Activated naive CD8-positive, alpha-beta T cell treated with anti-CD3 and anti-CD28 coated beads, Interleukin-2, amount 50 U/mL, for 24 hours (primary cell): ENCODE data around the gene GPN2.

Experiments
- ATAC-seq: fragments of 150-1000 bp; cut with Tn5 transposase; one replicate; pipeline ENCODE4 v1.10.0; 2021
- DNase-seq: peaks from one replicate; pipeline ENCODE4 v3.0.0; 2021
- H3K27ac Mint-ChIP-seq: one replicate; pipeline ENCODE4 v1.8.0; 2021; ENCODE audit warnings: mild to moderate bottlenecking, mixed read lengths
- H3K27me3 Mint-ChIP-seq: one replicate; pipeline ENCODE4 v1.8.0; 2021; ENCODE audit warnings: mixed read lengths
- H3K36me3 Mint-ChIP-seq: one replicate; pipeline ENCODE4 v1.8.0; 2021; ENCODE audit warnings: low read depth, mixed read lengths
- H3K4me1 Mint-ChIP-seq: one replicate; pipeline ENCODE4 v1.8.0; 2021; ENCODE audit warnings: mixed read lengths
- H3K4me3 Mint-ChIP-seq: one replicate; pipeline ENCODE4 v1.8.0; 2021; ENCODE audit warnings: mild to moderate bottlenecking, moderate library complexity, mixed read lengths
- H3K9me3 Mint-ChIP-seq: one replicate; pipeline ENCODE4 v1.8.0; 2021; ENCODE audit warnings: mixed read lengths

GPN2 gene

GRCh38 chr1:26889551-26890466 lies at the start of gene GPN2:
GPN2 (minus strand) TSS chr1:26890283; CDS start chr1:26890096, 187 bp downstream.
- Mint-ChIP-seq H3K4me3 (peak within 1 kb of the TSS; percentile 97), H3K27ac (peak within 1 kb of the TSS; percentile 95), H3K4me1 (peaks cover 31% of the 10 kb centered on the region), H3K27me3 (no peaks in the 10 kb centered on the region), H3K9me3 (no peaks in the 10 kb centered on the region), H3K36me3 (peaks cover 46% of the 10 kb centered on the region)
- ATAC-seq = peak; percentile 97
- DNase-seq = peak; percentile 84

- Mint-ChIP-seq H3K36me3 (peaks cover 56% of the 10 kb centered on the region), H3K4me3 (no peak overlapping the region), H3K9me3 (no peaks in the 10 kb centered on the region), H3K4me1 (peaks cover 3% of the 10 kb centered on the region), H3K27ac (no peak overlapping the region), H3K27me3 (no peaks in the 10 kb centered on the region)
- no peak for ATAC-seq
- DNase-seq = no peak
These were observed 48.6 kb upstream of the GPN2 start for GRCh38 chr1:26938659-26939025.

DNA sequence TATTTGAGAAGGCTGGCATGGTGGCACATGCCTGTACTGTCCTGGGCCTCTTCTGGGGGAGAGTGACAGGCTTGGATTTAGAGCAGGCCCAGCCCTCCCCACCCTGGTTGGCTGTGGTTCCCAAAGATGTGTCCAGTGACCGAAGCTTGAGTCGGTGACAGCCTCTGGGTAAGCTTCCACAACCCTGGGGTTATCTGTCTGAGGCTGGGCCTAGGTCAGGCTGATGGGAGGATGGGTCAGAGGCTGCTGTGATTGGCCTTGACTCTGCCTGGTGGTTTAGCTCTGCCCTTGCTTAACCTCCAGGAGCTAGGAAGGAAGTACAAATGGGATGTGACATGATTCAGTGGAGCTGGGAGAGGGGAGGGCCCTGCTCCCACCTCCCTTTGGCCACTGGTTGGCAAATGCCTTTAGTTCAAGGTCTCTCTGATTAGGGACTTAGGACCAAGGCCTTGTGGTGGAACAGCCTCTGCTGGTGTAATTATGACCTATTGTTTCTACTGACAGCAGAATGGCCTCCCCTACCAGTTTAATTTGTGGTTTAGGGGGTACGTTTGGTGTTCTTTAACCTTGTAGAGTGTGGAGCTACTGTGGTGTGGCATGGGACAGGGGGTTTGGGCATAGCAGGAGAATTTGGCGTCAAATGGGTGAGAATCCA lies 48.0 kb upstream of the GPN2 start:
- no peaks in the 10 kb centered on the region for H3K9me3 Mint-ChIP-seq
- no peak overlapping the region for H3K4me3 Mint-ChIP-seq
- H3K4me1 Mint-ChIP-seq = peaks cover 3% of the 10 kb centered on the region
- no peak for ATAC-seq
- no peak for DNase-seq
- H3K36me3 Mint-ChIP-seq = peaks cover 52% of the 10 kb centered on the region
- H3K27ac Mint-ChIP-seq = no peak overlapping the region
- no peaks in the 10 kb centered on the region for H3K27me3 Mint-ChIP-seq

DNA sequence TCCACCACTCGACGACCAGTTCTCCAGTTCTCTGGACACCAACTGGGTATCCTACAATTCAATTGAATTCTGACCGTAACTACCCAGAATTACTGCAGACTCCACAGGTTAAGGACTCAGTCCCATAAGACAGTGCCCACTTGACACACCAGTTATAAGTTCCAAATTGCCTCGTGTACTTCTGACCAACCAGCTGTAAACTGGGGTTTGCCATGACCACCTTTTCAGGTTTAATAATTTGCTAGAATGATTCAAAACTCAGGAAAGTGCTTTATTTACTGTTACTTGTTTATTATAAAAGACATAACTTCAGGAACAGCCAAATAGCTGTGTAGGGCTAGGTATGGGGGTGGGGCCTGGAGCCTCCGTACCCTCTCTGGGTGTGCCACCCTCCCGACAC lies 46.7 kb upstream of the GPN2 start:
- H3K27ac Mint-ChIP-seq = no peak overlapping the region
- ATAC-seq = no peak
- no peak for DNase-seq
- H3K4me1 Mint-ChIP-seq = peaks cover 8% of the 10 kb centered on the region
- no peak overlapping the region for H3K4me3 Mint-ChIP-seq
- peaks cover 48% of the 10 kb centered on the region for H3K36me3 Mint-ChIP-seq
- no peaks in the 10 kb centered on the region for H3K9me3 Mint-ChIP-seq
- H3K27me3 Mint-ChIP-seq = no peaks in the 10 kb centered on the region

DNA sequence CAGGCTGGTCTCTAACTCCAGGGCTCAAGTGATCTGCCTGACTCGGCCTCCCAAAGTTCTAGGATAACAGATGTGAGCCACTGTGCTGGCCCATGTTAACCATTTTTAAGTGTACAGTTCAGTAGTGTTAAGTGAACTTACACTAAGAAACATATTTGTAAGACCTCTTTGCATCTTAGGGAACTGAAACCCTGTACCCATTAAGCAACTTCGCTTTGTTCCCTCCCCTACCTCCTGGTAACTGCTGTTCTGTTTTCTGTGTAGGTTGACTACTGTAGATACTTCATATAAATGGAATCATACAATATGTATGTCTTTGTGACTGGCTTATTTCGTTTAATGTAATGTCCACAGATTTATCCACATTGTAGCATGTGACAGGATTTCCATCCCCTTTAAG lies 42.4 kb upstream of the GPN2 start:
- H3K4me3 Mint-ChIP-seq = no peak overlapping the region
- H3K9me3 Mint-ChIP-seq = no peaks in the 10 kb centered on the region
- no peaks in the 10 kb centered on the region for H3K27me3 Mint-ChIP-seq
- H3K4me1 Mint-ChIP-seq = peaks cover 8% of the 10 kb centered on the region
- DNase-seq (no peak), ATAC-seq (no peak)
- peaks cover 50% of the 10 kb centered on the region for H3K36me3 Mint-ChIP-seq
- no peak overlapping the region for H3K27ac Mint-ChIP-seq

DNA sequence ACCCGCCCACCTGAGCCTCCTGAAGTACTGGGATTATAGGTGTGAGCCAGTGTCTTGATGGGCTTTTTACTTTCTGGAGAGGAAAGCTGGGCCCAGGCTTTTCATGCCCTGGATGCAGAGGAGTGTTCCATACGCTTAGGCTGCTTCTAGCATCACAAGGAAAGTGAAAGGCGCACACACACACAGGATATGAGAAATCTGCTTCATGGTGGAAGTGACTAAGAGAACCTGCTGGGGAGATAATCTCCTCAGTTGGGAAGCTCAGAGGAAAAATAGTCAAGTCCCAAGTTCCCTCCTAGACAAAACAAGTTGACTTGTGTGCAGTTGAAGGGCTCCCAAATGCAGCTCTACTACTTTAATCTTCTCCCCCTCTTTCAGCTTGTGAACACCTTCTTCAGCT lies 33.6 kb upstream of the GPN2 start:
- H3K4me1 Mint-ChIP-seq = peaks cover 43% of the 10 kb centered on the region

GRCh38 chr1:26922901-26923300 lies 32.8 kb upstream of the GPN2 start:
- Mint-ChIP-seq H3K36me3 (peaks cover 48% of the 10 kb centered on the region), H3K27ac (peak overlapping the region; percentile 97), H3K9me3 (no peaks in the 10 kb centered on the region), H3K4me1 (peaks cover 43% of the 10 kb centered on the region), H3K4me3 (peak overlapping the region; percentile 94), H3K27me3 (no peaks in the 10 kb centered on the region)
- ATAC-seq (no peak), DNase-seq (no peak)

More for the DNA sequence above, 33.6 kb upstream of the GPN2 start:
- H3K9me3 Mint-ChIP-seq = no peaks in the 10 kb centered on the region
- H3K4me3 Mint-ChIP-seq = peak overlapping the region; percentile 94
- ATAC-seq (no peak), DNase-seq (no peak)
- H3K27me3 Mint-ChIP-seq = no peaks in the 10 kb centered on the region
- H3K27ac Mint-ChIP-seq = peak overlapping the region; percentile 97
- H3K36me3 Mint-ChIP-seq = peaks cover 56% of the 10 kb centered on the region

- ATAC-seq = no peak
- H3K9me3 Mint-ChIP-seq = no peaks in the 10 kb centered on the region
- H3K27ac Mint-ChIP-seq = peak overlapping the region; percentile 97
These were observed 32.3 kb upstream of the GPN2 start for GRCh38 chr1:26922431-26922729.

DNA sequence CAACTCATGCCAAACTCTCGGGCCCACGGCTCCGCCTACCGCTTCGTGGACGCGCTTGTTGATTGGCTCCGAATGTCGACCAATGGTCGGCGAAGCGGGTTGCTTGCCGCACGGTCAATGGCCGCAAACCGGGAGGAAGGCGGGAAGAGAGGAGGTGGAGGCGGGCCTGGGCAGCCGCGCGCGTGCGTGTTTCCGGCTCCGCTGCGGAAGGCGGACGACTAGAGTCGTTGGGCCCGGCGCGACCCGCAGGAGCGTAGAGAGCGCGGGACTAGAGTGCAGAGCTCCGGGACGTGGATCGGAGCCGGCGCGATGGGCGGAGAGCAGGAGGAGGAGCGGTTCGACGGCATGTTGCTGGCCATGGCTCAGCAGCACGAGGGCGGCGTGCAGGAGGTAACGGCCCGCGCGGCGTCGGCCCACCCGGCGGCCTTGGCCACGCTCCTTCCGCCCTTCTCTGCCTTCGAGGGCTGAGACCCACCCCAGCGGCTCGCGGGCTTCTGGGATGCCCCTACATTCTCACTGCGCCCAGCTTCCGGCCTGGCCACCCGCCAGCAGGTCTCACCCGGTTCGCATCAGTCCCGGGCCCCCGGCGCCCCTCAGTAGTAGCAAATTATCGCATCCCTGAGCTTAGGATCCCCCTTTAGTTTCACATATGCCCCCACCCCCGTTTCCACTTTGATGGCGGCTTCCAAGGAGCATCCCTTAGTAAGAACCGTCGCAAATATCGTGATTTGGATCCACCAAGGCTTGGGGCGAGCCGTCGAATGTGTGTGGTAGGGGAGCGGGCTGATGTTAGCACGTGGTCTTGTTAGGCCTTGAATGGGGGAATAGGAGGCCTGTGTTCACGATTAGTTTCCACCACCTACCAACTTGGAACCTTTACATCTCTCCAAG lies 31.7 kb upstream of the GPN2 start, which contains the start of gene NUDC:
Gene NUDC, plus strand, starts transcription at position 204 of the 891 bp plus-strand sequence. Its CDS starts 106 bp downstream, at position 310.
- peak within 1 kb of the TSS; percentile 94 for H3K4me3 Mint-ChIP-seq
- ATAC-seq (peak; percentile 94), DNase-seq (peak; percentile 94)
- H3K27ac Mint-ChIP-seq = peak within 1 kb of the TSS; percentile 97
- H3K4me1 Mint-ChIP-seq = peaks cover 40% of the 10 kb centered on the region
- H3K36me3 Mint-ChIP-seq = peaks cover 39% of the 10 kb centered on the region
- H3K27me3 Mint-ChIP-seq = no peaks in the 10 kb centered on the region
- H3K9me3 Mint-ChIP-seq = no peaks in the 10 kb centered on the region

More at GRCh38 chr1:26922431-26922729, 32.3 kb upstream of the GPN2 start:
- Mint-ChIP-seq H3K36me3 (peaks cover 43% of the 10 kb centered on the region), H3K4me1 (peaks cover 43% of the 10 kb centered on the region), H3K27me3 (no peaks in the 10 kb centered on the region), H3K4me3 (peak overlapping the region; percentile 94)
- no peak for DNase-seq

DNA sequence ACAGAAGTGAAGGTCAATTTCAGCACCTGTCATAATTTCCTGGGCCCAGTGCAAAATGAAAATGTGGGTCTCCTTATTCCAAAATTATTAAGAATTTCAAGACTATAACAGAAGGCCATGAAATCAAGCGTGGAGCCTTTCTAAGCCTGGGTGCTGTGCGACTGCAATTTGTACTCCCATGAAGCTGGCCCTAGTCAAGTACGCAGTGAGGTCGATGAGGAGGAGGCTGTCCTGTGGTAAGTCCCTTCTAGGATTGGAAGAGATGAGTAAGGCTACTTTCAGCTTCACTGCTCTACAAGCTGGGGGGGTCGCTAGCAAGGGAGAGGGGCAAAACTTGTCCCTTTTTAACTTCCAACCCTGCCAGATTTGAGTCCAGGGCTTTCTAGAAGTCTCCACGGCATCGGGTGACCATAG lies 31.1 kb upstream of the GPN2 start:
- DNase-seq (no peak), ATAC-seq (peak; percentile 76)
- no peaks in the 10 kb centered on the region for H3K27me3 Mint-ChIP-seq
- H3K4me3 Mint-ChIP-seq = peak overlapping the region; percentile 94
- H3K36me3 Mint-ChIP-seq = peaks cover 33% of the 10 kb centered on the region
- peak overlapping the region; percentile 97 for H3K27ac Mint-ChIP-seq
- peaks cover 37% of the 10 kb centered on the region for H3K4me1 Mint-ChIP-seq
- H3K9me3 Mint-ChIP-seq = no peaks in the 10 kb centered on the region

- no peak overlapping the region for H3K4me3 Mint-ChIP-seq
- H3K36me3 Mint-ChIP-seq = no peaks in the 10 kb centered on the region
- no peak overlapping the region for H3K27ac Mint-ChIP-seq
- peaks cover 1% of the 10 kb centered on the region for H3K4me1 Mint-ChIP-seq
- DNase-seq (no peak), ATAC-seq (no peak)
- H3K27me3 Mint-ChIP-seq = no peaks in the 10 kb centered on the region
- H3K9me3 Mint-ChIP-seq = no peaks in the 10 kb centered on the region
These were observed 25.2 kb upstream of the GPN2 start for GRCh38 chr1:26915204-26915842.

DNA sequence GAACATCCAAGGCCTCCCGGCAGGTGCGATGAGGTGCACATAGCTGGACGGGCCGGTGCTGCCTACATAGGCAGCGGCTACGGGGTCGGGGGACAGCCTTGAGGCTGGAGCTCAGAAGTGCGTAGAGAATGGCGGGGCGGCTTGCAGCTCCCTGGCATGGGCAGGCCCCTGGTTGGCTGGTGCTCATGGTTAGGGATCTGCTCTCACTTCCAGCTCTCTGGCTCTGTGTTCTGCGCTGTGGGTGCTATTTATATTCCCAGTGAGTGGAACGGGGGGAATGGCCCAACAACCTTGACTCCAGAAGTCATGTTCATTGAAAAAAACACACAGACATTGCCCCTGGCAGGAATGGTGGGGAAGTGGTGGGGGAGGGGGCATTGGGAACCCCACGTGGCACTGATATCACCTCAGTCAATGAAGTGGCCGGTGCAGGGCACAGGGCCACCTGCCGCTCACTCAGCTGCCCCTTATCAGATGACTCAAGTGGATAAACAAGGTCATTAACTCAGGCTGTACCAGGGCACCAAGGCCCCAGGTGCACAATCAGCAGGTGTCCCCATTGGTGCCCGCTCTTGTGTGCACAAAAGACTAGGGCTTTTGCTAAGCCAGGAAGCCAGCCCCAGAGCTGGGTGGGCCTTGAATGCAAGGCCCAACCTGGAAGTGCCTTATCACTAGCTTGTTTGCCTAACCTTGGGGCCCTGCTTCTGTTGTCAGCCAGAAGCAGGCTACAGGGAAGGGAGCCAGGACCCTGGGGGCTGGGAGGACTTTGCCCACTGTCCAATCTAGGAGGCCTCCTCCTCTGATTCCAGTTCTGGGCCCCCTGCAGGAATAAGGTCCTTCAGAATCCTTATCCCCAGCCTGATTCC lies 23.9 kb upstream of the GPN2 start, which contains the start of gene NR0B2:
Gene NR0B2, minus strand, starts transcription at position 222 of the 866 bp plus-strand sequence. Its CDS starts 35 bp downstream, at position 187.
- Mint-ChIP-seq H3K27ac (no peak within 1 kb of the TSS), H3K4me3 (no peak within 1 kb of the TSS), H3K4me1 (no peaks in the 10 kb centered on the region), H3K27me3 (no peaks in the 10 kb centered on the region), H3K36me3 (no peaks in the 10 kb centered on the region), H3K9me3 (no peaks in the 10 kb centered on the region)
- ATAC-seq (no peak), DNase-seq (no peak)

DNA sequence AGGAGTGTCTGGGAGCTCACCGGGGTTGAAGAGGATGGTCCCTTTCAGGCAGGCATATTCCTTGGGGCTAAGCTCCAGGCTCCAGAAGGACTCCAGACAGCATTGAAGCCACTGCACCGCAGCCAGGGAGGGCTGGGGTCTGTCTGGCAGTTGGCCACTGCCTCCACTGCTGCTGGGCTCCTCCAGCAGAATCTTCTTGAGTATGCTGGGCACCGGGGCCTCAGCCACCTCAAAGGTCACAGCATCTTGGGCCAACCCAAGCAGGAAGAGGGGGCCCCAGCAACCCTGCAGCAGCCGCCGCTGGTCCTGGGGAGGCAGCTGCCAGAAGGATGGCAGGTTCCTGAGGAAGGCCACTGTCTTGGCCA lies 23.3 kb upstream of the GPN2 start:
- Mint-ChIP-seq H3K36me3 (no peaks in the 10 kb centered on the region), H3K4me1 (no peaks in the 10 kb centered on the region), H3K4me3 (no peak overlapping the region), H3K27ac (no peak overlapping the region), H3K9me3 (no peaks in the 10 kb centered on the region), H3K27me3 (no peaks in the 10 kb centered on the region)
- DNase-seq (no peak), ATAC-seq (no peak)
